Tibial nerve (tissue), 3 donors: Measurements from ENCODE around the gene CCL13.

Source experiments
- CTCF ChIP-seq, 5 experiments: fragments of 200-600 bp in 3 of 5; fragments of 450-650 bp in 2 of 5; sonication (generic) in 3 of 5; IDR thresholded peaks; one replicate each; pipeline ENCODE4 v1.5.1; 2016 to 2019; ENCODE audit warnings: antibody characterized with exemption in 5 of 5, mild to moderate bottlenecking in 3 of 5, moderate library complexity in 2 of 5
- POLR2A ChIP-seq, 2 donors: fragments of 450-650 bp; IDR thresholded peaks; one replicate each; pipeline ENCODE4 v1.6.1; 2017; ENCODE audit warnings: antibody characterized with exemption in 2 of 2, mild to moderate bottlenecking in 2 of 2, moderate library complexity in 2 of 2

- TF ChIP-seq POLR2A (IDR thresholded peaks at IDR 0.05) (no peak), CTCF (IDR thresholded peaks at IDR 0.05) (no peak)
Observed at GRCh38 chr17:34366529-34367107, 10.3 kb downstream of the CCL13 start.
